ENCODE measurements around the gene SAMD3. TPM values are rescaled to one million over a fixed set of nuclear protein-coding genes. Genes with fewer than 3 reads are reported as not detected.

SAMD3 gene, protein sequence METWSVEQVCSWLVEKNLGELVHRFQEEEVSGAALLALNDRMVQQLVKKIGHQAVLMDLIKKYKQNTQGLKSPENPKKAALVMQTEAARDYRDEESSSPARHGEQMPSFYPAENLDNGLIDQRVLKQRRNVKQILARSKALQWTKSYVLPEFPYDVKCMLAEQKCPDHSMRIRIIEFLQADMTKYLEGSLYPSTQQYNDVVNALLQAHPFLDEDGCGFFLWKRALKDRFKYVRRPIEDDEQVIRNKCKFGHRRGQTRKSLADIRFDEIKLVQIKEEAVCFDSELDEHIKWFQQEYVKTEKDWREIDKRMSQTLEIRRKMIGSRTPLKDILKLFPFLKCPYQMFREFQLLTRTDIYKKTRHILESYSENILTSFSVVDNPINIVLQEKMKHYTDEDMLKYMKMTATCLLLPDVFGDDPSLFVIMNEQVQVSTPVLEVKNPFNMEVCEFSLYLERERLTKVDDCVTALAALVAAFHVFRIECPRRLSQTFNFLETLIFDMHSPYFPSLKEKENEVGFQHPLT
- polyA plus RNA-seq: not detected in 2 replicates

DNA sequence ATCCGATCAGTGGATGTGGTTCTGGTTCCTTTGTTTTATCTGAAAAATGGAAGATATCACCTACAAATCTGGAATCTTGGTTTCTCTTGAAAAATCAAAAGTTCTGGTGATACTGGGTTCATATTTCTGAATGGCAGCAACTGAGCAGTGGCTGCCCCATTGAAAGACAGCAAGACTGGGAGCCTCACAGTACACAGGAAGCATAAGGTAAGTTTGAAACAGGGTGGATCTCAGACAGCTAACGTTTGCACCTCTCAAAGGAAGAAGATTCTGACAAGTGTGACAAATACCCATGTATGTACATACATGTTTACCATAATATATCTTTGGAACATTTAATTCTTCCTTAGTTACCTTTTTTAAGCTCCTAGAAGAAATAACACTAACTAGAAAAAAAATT is at the start of gene SAMD3:
SAMD3 (minus strand) TSS at position 177 of the 400 bp plus-strand sequence. CDS start 7,678 bp downstream, outside the sequence.

Other genes with a start within 250 kb of the SAMD3 start
- gene L3MBTL3, start 204.4 kb downstream of the SAMD3 start, polyA plus RNA-seq: 0.48 and 1.2 TPM in 2 replicates
- 0.40 TPM in 1 of 2 replicates, not detected in the other for gene TMEM200A, start 143.1 kb upstream of the SAMD3 start, polyA plus RNA-seq

Data from Purkinje cell (primary cell).